Right cardiac atrium (tissue), 5 donors: ENCODE data around the gene NAA80. TPM values are rescaled to one million over a fixed set of nuclear protein-coding genes. Genes with fewer than 3 reads are reported as not detected.
"Not testable (repeated sequence)": the region's sequence is repeated elsewhere in the genome, so short reads cannot be mapped to it uniquely, and the experiment has no call there.

Source experiments
- ATAC-seq, 2 donors: fragments of 200-7000 bp; cut with Tn5 transposase; one replicate each; pipeline versions ENCODE4 v1.8.0 to v1.9.1; 2020; ENCODE audit warnings: moderate library complexity in 2 of 2, mild to moderate bottlenecking in 1 of 2
- DNase-seq, 3 donors: peaks; one replicate each; pipeline ENCODE4 v3.0.0-alpha.2; 2020
- H3K27ac ChIP-seq: one replicate; pipeline ENCODE4 v1.5.1; 2013; ENCODE audit warnings: mild to moderate bottlenecking, low read length, control low read depth, moderate library complexity
- H3K27me3 ChIP-seq: one replicate; pipeline ENCODE4 v1.6.1; 2013; ENCODE audit not compliant: control insufficient read depth, insufficient read depth
- H3K4me1 ChIP-seq: one replicate; pipeline ENCODE4 v1.6.1; 2013; ENCODE audit warnings: low read length; ENCODE audit not compliant: control insufficient read depth, insufficient read depth
- H3K4me3 ChIP-seq: one replicate; pipeline ENCODE4 v1.5.1; 2013; ENCODE audit warnings: low read length, control low read depth
- H3K9me3 ChIP-seq: one replicate; pipeline ENCODE4 v1.6.1; 2013; ENCODE audit warnings: low read length; ENCODE audit not compliant: control insufficient read depth
- WGBS: extraction: QIAGEN DNeasy Blood & Tissue Kit; methylation state at CpG from one replicate; pipeline ENCODE4 v1.1.7; 2013; 5-methylcytosine and 5-hydroxymethylcytosine counted together
- intact Hi-C, 4 donors: fragments of 100-400 bp; cut with DNase I; formaldehyde crosslinking; loops; one replicate each; pipeline versions ENCODE4 v1.11.0 to v1.14.0; 2022 to 2023
- polyA plus RNA-seq: library from polyadenylated mRNA; stranded (reverse); fragments of 200-250 nt; gene quantifications from one replicate; pipeline ENCODE4 v1.2.3, GENCODE V29; 2013
- total RNA-seq, 4 donors: library from RNA; stranded (reverse); fragmentation: NEBNext Ultra II Directional; extraction: Animal tissue kit (Norgen Biotek cat#: 25700); gene quantifications; one replicate each; pipeline ENCODE4 v1.2.1, GENCODE V29; 2021
- donor health status: healthy with polysubstance abuse.
- donor health status: DM: no; HTN: yes; CAD: no.
- donor health status: DM: no; HTN: no; CAD: no.
- donor health status: DM: no; HTN: yes; CAD: no; lungs with severe emphysema.
- donor health status: DM: yes; HTN: yes; CAD: no.

Gene NAA80
- total and polyA plus RNA-seq, 5 donors: 8.1 to 11.5 (median 9.0) TPM

DNA sequence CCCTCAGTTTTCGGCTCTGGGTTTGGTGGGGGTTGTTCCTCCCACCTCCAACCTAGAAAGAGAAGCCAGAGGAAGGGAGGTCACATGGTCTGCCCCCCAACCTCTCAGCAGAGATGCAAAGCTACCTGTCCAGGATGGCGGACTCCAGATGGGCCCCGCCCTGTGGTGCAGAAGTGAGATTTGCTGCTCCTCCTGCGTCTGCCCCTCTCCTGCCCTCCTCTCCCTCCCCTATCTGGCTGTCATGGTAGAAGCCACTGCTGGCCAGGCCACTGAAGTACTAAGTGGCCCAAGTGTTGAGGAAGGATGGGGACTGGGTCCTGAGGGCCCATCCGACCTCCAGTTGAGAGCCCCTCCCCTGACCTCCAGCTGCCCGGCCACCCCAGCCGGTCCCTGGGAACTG is 32.4 kb downstream of the NAA80 start:
- H3K4me3 ChIP-seq: peak overlapping the region; percentile 44
- H3K4me1 ChIP-seq: peaks cover 14% of the 10 kb centered on the region
- intact Hi-C loops: no loop called here
- DNase-seq: no peak
- WGBS: 48% methylated on average over 7 of the region's 7 CpGs
- no peaks in the 10 kb centered on the region for H3K9me3 ChIP-seq
- peak overlapping the region; percentile 84 for H3K27ac ChIP-seq
- ATAC-seq: no peak
- H3K27me3 ChIP-seq: no peaks in the 10 kb centered on the region

- WGBS: 74% methylated on average over 6 of the region's 6 CpGs
Measured at GRCh38 chr3:50266017-50266416, 33.2 kb downstream of the NAA80 start.

DNA sequence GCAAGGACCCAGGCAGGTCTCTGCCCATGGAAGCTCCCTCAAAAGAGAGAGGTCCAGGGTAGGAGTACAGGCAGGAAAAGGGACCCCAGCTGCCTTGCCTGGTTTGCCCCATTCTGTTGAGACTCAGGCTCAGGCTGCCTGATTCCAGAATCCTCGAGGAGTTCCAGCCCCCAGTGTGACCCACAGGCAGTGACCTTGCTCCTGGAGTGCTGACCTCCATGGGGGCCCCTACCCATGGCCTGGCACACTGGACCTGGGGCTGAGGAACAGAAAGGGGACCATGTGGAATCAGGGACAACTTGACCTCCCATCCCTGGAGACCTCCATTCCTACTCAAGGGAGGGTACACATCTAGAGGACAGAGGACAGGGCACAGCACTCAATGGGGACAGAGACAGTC is 33.6 kb downstream of the NAA80 start:
- ATAC-seq (no peak), DNase-seq (no peak)
- H3K9me3 ChIP-seq: no peaks in the 10 kb centered on the region
- no peak overlapping the region for H3K4me3 ChIP-seq
- peaks cover 15% of the 10 kb centered on the region for H3K4me1 ChIP-seq
- peak overlapping the region; percentile 84 for H3K27ac ChIP-seq
- intact Hi-C loops: no loop called here
- 37% methylated on average over 1 of the region's 1 CpG for WGBS
- H3K27me3 ChIP-seq: no peaks in the 10 kb centered on the region

More at GRCh38 chr3:50266017-50266416, 33.2 kb downstream of the NAA80 start:
- H3K4me1 ChIP-seq: peaks cover 15% of the 10 kb centered on the region
- peak overlapping the region; percentile 84 for H3K27ac ChIP-seq
- no peak overlapping the region for H3K4me3 ChIP-seq
- DNase-seq: peak in 1 of 3 donors; percentile 69
- no peak for ATAC-seq
- intact Hi-C loops: no loop called here
- H3K27me3 ChIP-seq: no peaks in the 10 kb centered on the region
- H3K9me3 ChIP-seq: no peaks in the 10 kb centered on the region

GRCh38 chr3:50264964-50265485 is 34.2 kb downstream of the NAA80 start:
- 62% methylated on average over 7 of the region's 7 CpGs for WGBS
- Histone ChIP-seq H3K27ac (peak overlapping the region; percentile 84), H3K27me3 (no peaks in the 10 kb centered on the region), H3K4me3 (no peak overlapping the region), H3K9me3 (no peaks in the 10 kb centered on the region), H3K4me1 (peaks cover 15% of the 10 kb centered on the region)
- intact Hi-C loops: no loop called here
- DNase-seq: no peak
- ATAC-seq: no peak

- WGBS: 26% methylated on average over 7 of the region's 7 CpGs
- ATAC-seq (peak; percentile 38 to 62), DNase-seq (peak; percentile 80 to 93 (median 93))
- intact Hi-C loops: no loop called here
- H3K27me3 ChIP-seq: no peaks in the 10 kb centered on the region
- H3K4me1 ChIP-seq: peaks cover 18% of the 10 kb centered on the region
- H3K27ac ChIP-seq: peak overlapping the region; percentile 84
- no peak overlapping the region for H3K4me3 ChIP-seq
- no peaks in the 10 kb centered on the region for H3K9me3 ChIP-seq
Measured at GRCh38 chr3:50264383-50264963, 34.7 kb downstream of the NAA80 start.

DNA sequence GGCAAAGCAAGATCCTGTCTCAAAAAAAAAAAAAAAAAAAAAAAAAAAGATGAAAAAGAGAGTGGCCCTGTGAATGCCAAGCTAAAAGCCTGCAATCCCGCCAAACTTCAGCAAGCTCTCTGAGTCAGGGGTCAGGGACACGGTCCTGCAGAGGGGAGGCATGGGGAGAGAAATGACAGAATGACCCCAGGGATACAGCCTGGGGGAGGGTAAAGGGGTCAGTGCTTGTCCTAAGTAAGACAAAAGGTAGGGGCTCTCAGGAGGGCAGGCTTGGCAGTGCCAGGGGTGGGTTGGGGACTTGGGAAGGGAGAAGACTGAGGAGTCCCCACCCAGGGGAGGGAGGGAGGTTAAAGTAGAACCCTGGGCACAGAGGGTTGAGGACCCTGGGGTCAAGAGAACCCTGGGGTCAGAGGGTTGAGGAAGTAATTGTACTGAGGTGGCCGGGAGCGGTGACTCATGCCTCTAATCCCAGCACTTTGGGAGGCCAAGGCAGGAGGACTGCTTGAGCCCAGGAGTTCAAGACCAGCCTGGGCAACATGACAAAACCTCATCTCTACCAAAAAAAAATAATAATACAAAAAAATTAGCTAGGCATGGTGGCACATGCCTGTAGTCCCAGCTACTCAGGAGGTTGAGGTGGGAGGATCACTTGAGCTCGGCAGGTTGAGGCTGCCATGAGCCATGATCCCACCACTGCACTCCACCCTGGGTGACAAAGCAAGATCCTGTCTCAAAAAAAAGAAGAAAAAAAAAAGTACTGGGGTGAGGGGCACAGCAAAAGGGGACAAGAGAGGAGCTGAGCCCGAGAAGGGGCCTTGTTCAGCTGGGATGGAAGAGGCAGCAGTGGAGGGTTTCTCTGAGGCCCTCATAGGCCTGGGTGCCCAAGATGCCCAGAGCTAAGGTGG is 35.5 kb downstream of the NAA80 start:
- ATAC-seq (no peak), DNase-seq (peak in 1 of 3 donors; percentile 65)
- Histone ChIP-seq H3K27me3 (no peaks in the 10 kb centered on the region), H3K27ac (peak overlapping the region; percentile 34), H3K4me1 (peaks cover 18% of the 10 kb centered on the region), H3K9me3 (no peaks in the 10 kb centered on the region), H3K4me3 (no peak overlapping the region)
- intact Hi-C loops: no loop called here
- WGBS: 61% methylated on average over 6 of the region's 6 CpGs

DNA sequence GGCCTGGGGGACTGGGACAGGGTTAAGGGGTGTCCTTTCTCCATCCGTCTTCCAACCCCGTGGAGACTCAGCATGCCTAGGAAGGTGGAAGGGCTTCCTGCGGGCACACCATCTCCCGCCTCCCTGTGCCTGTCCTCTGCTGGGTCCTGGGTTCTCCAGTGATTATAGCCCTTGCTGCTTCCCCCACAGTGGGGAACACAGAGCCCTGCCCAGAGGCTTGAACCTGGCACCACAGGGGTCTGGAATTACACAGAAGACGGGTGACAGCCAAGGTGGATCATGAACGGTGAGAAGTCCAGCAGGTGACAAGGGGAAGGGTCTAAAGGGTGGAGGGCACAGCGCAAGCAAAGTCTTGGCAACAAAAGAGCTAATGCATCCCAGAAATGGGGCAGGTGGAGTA is 36.4 kb downstream of the NAA80 start:
- intact Hi-C loops: no loop called here
- peaks cover 17% of the 10 kb centered on the region for H3K4me1 ChIP-seq
- H3K27ac ChIP-seq: peak overlapping the region; percentile 46

GRCh38 chr3:50262200-50262599 is 37.0 kb downstream of the NAA80 start:
- H3K27ac ChIP-seq, ATAC-seq, H3K4me3 ChIP-seq, H3K27me3 ChIP-seq, H3K9me3 ChIP-seq, intact Hi-C loops, DNase-seq: not testable (repeated sequence)
- peaks cover 17% of the 10 kb centered on the region for H3K4me1 ChIP-seq
- WGBS: 98% methylated on average over 4 of the region's 4 CpGs

More for the DNA sequence above, 36.4 kb downstream of the NAA80 start:
- Histone ChIP-seq H3K4me3 (no peak overlapping the region), H3K9me3 (no peaks in the 10 kb centered on the region), H3K27me3 (no peaks in the 10 kb centered on the region)
- ATAC-seq (no peak), DNase-seq (no peak)
- WGBS: 80% methylated on average over 7 of the region's 7 CpGs

GRCh38 chr3:50261505-50261904 is 37.7 kb downstream of the NAA80 start:
- H3K4me3 ChIP-seq: no peak overlapping the region
- no peaks in the 10 kb centered on the region for H3K27me3 ChIP-seq
- peak overlapping the region; percentile 88 for H3K27ac ChIP-seq
- DNase-seq: peak in 1 of 3 donors; percentile 54
- no peak for ATAC-seq
- intact Hi-C loops: no loop called here
- 35% methylated on average over 2 of the region's 2 CpGs for WGBS
- no peaks in the 10 kb centered on the region for H3K9me3 ChIP-seq
- peaks cover 17% of the 10 kb centered on the region for H3K4me1 ChIP-seq

GRCh38 chr3:50260942-50261441 is 38.2 kb downstream of the NAA80 start:
- H3K4me3 ChIP-seq: peak overlapping the region; percentile 53
- no peaks in the 10 kb centered on the region for H3K9me3 ChIP-seq
- peak in 1 of 3 donors; percentile 66 for DNase-seq
- ATAC-seq: no peak
- H3K27ac ChIP-seq: peak overlapping the region; percentile 88
- 48% methylated on average over 5 of the region's 5 CpGs for WGBS
- H3K4me1 ChIP-seq: peaks cover 17% of the 10 kb centered on the region
- no peaks in the 10 kb centered on the region for H3K27me3 ChIP-seq
- intact Hi-C loops: no loop called here
